Measurements from ENCODE around the gene COX7A2L.

GRCh38 chr2:42315844-42316470 lies 45.1 kb downstream of the COX7A2L start:
- TF ChIP-seq CTCF (IDR thresholded peaks at IDR 0.05) (no peak), POLR2AphosphoS5 (IDR thresholded peaks at IDR 0.05) (no peak), POLR2A (IDR thresholded peaks at IDR 0.05) (no peak)
